ENCODE measurements around the gene FOXP1.
A peak's percentile ranks its signal among the peaks of the same experiment; 100 is the strongest.

Gene FOXP1

GRCh38 chr3:71313844-71314243 lies 269.7 kb downstream of the FOXP1 start:
- no peak overlapping the region for H3K27ac ChIP-seq (ENCODE audit: low read depth, low read length)
- no peaks in the 10 kb centered on the region for H3K9me3 ChIP-seq (ENCODE audit: control insufficient read depth, insufficient read depth, low read length)
- no peak overlapping the region for H3K9ac ChIP-seq (ENCODE audit: low read depth, low read length)
- peaks cover 11% of the 10 kb centered on the region; the same call in 1 of the 2 replicates for H3K4me1 ChIP-seq (ENCODE audit: control insufficient read depth, insufficient read depth, low read length)
- no peaks in the 10 kb centered on the region for H3K36me3 ChIP-seq (ENCODE audit: control insufficient read depth, insufficient read depth, low read length)
- H3K27me3 ChIP-seq (ENCODE audit: control insufficient read depth, insufficient read depth, low read length) = no peaks in the 10 kb centered on the region
- H3K4me3 ChIP-seq (ENCODE audit: low read depth, low read length) = no peak overlapping the region

GRCh38 chr3:71312461-71312860 lies 271.1 kb downstream of the FOXP1 start:
- Histone ChIP-seq H3K4me1 (ENCODE audit: control insufficient read depth, insufficient read depth, low read length) (peaks cover 25% of the 10 kb centered on the region), H3K4me3 (ENCODE audit: low read depth, low read length) (no peak overlapping the region), H3K36me3 (ENCODE audit: control insufficient read depth, insufficient read depth, low read length) (no peaks in the 10 kb centered on the region), H3K9ac (ENCODE audit: low read depth, low read length) (no peak overlapping the region), H3K27ac (ENCODE audit: low read depth, low read length) (no peak overlapping the region), H3K9me3 (ENCODE audit: control insufficient read depth, insufficient read depth, low read length) (no peaks in the 10 kb centered on the region), H3K27me3 (ENCODE audit: control insufficient read depth, insufficient read depth, low read length) (no peaks in the 10 kb centered on the region)

- Histone ChIP-seq H3K27ac (ENCODE audit: low read depth, low read length) (no peak overlapping the region), H3K4me1 (ENCODE audit: control insufficient read depth, insufficient read depth, low read length) (peaks cover 33% of the 10 kb centered on the region), H3K27me3 (ENCODE audit: control insufficient read depth, insufficient read depth, low read length) (no peaks in the 10 kb centered on the region), H3K9ac (ENCODE audit: low read depth, low read length) (no peak overlapping the region), H3K4me3 (ENCODE audit: low read depth, low read length) (no peak overlapping the region), H3K9me3 (ENCODE audit: control insufficient read depth, insufficient read depth, low read length) (no peaks in the 10 kb centered on the region), H3K36me3 (ENCODE audit: control insufficient read depth, insufficient read depth, low read length) (no peaks in the 10 kb centered on the region)
Observed at GRCh38 chr3:71311661-71312046, 271.9 kb downstream of the FOXP1 start.

GRCh38 chr3:71310980-71311660 lies 272.4 kb downstream of the FOXP1 start:
- Histone ChIP-seq H3K9me3 (ENCODE audit: control insufficient read depth, insufficient read depth, low read length) (no peaks in the 10 kb centered on the region), H3K27ac (ENCODE audit: low read depth, low read length) (no peak overlapping the region), H3K36me3 (ENCODE audit: control insufficient read depth, insufficient read depth, low read length) (no peaks in the 10 kb centered on the region), H3K4me1 (ENCODE audit: control insufficient read depth, insufficient read depth, low read length) (peaks cover 38% of the 10 kb centered on the region), H3K9ac (ENCODE audit: low read depth, low read length) (no peak overlapping the region), H3K27me3 (ENCODE audit: control insufficient read depth, insufficient read depth, low read length) (no peaks in the 10 kb centered on the region), H3K4me3 (ENCODE audit: low read depth, low read length) (no peak overlapping the region)

DNA sequence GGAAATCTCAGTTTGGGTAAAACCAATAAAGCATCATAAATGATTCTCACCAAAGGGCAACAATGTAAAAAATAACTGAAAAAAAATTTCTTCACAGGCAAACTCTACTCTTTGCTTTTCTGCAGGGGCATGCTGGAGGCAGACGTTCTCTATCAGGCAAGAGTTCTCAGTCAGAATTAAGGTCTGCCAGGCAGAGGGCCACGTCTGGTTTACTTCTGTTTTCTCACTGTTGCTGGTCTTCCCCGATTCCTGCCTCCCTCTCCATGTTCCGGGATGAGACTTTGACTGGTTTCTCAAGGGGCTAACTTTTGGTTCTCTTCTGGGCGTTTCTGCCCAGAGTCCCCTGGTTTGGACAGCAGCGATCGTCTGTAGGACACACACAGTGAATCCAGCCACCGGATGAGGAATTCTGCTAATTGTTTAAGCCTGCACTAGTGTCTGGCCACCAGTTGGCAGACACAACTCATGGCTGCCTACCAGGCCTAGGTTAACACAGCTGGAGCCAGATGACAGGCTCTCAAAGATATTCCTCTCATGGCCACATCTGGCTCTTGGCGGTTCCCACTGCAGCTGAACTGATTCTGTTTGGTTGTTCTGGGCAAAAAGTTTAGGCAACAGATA lies 273.1 kb downstream of the FOXP1 start:
- H3K27me3 ChIP-seq (ENCODE audit: control insufficient read depth, insufficient read depth, low read length) = no peaks in the 10 kb centered on the region
- H3K4me3 ChIP-seq (ENCODE audit: low read depth, low read length) = no peak overlapping the region
- no peaks in the 10 kb centered on the region for H3K9me3 ChIP-seq (ENCODE audit: control insufficient read depth, insufficient read depth, low read length)
- H3K9ac ChIP-seq (ENCODE audit: low read depth, low read length) = no peak overlapping the region
- H3K4me1 ChIP-seq (ENCODE audit: control insufficient read depth, insufficient read depth, low read length) = peaks cover 42% of the 10 kb centered on the region
- H3K27ac ChIP-seq (ENCODE audit: low read depth, low read length) = no peak overlapping the region
- no peaks in the 10 kb centered on the region for H3K36me3 ChIP-seq (ENCODE audit: control insufficient read depth, insufficient read depth, low read length)

DNA sequence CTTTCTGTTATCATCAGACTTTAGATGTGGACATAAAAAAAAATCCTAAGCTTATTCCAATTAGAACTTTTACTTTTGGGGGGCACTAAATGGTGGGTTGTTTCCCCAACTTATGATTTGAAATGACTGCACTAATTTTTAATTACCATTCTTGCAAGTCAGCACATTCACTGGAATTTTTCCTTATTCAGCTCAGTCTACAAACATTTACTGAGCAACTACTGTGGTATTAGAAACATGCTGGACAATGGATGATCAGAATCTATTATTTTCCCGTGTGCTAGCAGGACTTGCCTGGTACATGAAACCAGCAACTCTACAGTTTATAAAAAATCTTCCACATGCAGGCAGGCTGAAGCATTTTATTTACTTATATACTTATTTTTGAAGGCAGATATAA lies 273.6 kb downstream of the FOXP1 start:
- Histone ChIP-seq H3K4me3 (ENCODE audit: low read depth, low read length) (no peak overlapping the region), H3K27ac (ENCODE audit: low read depth, low read length) (no peak overlapping the region), H3K9ac (ENCODE audit: low read depth, low read length) (no peak overlapping the region)

DNA sequence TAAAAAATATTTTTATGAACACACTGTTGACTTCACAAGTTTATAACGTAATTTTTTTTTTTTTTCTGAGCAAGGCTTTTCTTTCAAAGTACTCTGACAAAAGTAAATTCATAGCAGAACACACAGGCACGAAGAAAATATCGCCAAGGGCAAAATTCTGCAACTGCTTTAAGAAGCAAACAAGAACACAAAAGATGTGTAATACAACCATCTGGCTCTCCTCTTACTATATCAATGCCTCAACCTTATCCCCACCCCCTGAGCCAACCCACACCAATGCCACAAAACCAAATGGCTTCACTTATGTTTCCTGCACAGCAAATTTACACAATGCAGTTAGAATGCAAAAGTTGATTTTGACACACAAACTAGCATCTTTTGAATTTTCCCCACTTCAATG lies 274.2 kb downstream of the FOXP1 start:
- H3K4me1 ChIP-seq (ENCODE audit: control insufficient read depth, insufficient read depth, low read length) = peaks cover 50% of the 10 kb centered on the region
- no peaks in the 10 kb centered on the region for H3K36me3 ChIP-seq (ENCODE audit: control insufficient read depth, insufficient read depth, low read length)
- no peak overlapping the region for H3K27ac ChIP-seq (ENCODE audit: low read depth, low read length)
- H3K4me3 ChIP-seq (ENCODE audit: low read depth, low read length) = no peak overlapping the region
- no peaks in the 10 kb centered on the region for H3K9me3 ChIP-seq (ENCODE audit: control insufficient read depth, insufficient read depth, low read length)
- H3K27me3 ChIP-seq (ENCODE audit: control insufficient read depth, insufficient read depth, low read length) = no peaks in the 10 kb centered on the region
- no peak overlapping the region for H3K9ac ChIP-seq (ENCODE audit: low read depth, low read length)

More for the DNA sequence above, 273.6 kb downstream of the FOXP1 start:
- Histone ChIP-seq H3K9me3 (ENCODE audit: control insufficient read depth, insufficient read depth, low read length) (no peaks in the 10 kb centered on the region), H3K4me1 (ENCODE audit: control insufficient read depth, insufficient read depth, low read length) (peaks cover 44% of the 10 kb centered on the region), H3K27me3 (ENCODE audit: control insufficient read depth, insufficient read depth, low read length) (no peaks in the 10 kb centered on the region), H3K36me3 (ENCODE audit: control insufficient read depth, insufficient read depth, low read length) (no peaks in the 10 kb centered on the region)

DNA sequence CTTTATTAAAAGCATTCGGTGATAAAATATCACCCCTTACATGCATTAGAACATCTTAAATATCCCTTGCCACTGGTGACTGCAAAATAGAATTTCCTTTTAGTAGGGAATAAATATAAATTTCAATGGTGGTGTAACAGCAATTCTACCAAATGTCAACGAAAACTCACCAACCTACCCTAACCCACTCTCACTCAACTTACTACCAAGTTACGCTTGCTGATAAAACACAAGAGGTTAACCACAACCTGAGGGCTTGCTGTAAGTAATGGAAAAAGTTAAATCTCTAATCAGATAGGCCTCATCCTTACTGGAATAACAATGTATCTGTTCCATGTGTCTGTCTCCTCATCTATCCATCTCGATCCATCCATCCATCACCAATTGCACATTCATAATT lies 274.7 kb downstream of the FOXP1 start:
- Histone ChIP-seq H3K36me3 (ENCODE audit: control insufficient read depth, insufficient read depth, low read length) (no peaks in the 10 kb centered on the region), H3K4me3 (ENCODE audit: low read depth, low read length) (no peak overlapping the region), H3K27ac (ENCODE audit: low read depth, low read length) (no peak overlapping the region), H3K9ac (ENCODE audit: low read depth, low read length) (no peak overlapping the region), H3K9me3 (ENCODE audit: control insufficient read depth, insufficient read depth, low read length) (no peaks in the 10 kb centered on the region), H3K4me1 (ENCODE audit: control insufficient read depth, insufficient read depth, low read length) (peaks cover 54% of the 10 kb centered on the region), H3K27me3 (ENCODE audit: control insufficient read depth, insufficient read depth, low read length) (no peaks in the 10 kb centered on the region)

- Histone ChIP-seq H3K36me3 (ENCODE audit: control insufficient read depth, insufficient read depth, low read length) (no peaks in the 10 kb centered on the region), H3K4me3 (ENCODE audit: low read depth, low read length) (no peak overlapping the region), H3K27ac (ENCODE audit: low read depth, low read length) (no peak overlapping the region), H3K27me3 (ENCODE audit: control insufficient read depth, insufficient read depth, low read length) (no peaks in the 10 kb centered on the region), H3K9me3 (ENCODE audit: control insufficient read depth, insufficient read depth, low read length) (no peaks in the 10 kb centered on the region), H3K9ac (ENCODE audit: low read depth, low read length) (no peak overlapping the region), H3K4me1 (ENCODE audit: control insufficient read depth, insufficient read depth, low read length) (peaks cover 60% of the 10 kb centered on the region)
Observed at GRCh38 chr3:71307991-71308697, 275.4 kb downstream of the FOXP1 start.

DNA sequence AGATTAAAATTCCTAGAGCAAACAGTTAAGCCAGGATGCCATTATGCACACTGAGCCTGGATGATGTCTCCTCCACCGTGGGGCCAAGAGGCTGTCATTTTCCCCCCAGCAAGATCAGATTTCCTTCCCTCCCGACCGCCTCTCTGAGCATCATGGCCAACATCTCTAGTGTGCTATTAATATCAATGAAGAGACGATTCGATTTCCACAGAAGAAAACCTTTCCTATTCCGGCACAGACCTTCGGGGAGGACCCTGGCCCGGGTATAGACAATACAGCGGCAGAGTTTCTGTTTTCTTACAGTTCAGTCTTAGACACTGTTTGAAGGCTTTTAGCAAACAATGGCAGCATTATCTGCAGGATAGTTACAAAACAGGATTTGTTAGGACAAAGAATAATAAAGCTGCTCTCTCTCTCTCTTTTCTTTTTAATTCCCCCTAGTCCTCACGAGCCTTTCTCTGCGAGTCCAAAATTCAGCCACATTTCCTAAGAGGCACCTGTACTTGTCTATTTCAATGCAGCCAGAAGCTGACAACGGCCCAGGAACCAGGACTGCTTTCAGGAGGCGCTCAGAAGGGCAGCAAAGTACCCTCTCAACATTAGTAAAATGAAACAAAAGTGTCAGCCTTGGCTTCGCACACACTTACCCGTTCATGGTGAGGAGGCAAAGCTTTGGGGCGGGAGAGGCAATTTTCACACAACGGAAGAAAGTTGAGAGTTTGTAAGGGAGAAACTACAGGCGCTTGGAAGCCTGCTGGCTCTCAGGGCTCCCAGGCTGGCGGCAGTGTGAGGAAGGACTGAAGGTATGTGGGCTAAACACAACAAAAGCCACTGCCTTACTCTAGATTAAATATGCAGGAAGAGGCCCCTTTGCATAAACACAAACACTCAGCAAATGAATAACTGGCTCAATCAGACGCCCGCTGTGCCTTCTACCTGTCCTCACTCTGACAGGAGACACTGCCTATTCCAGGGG lies 278.0 kb downstream of the FOXP1 start:
- Histone ChIP-seq H3K27me3 (ENCODE audit: control insufficient read depth, insufficient read depth, low read length) (no peaks in the 10 kb centered on the region), H3K4me3 (ENCODE audit: low read depth, low read length) (peak overlapping the region; percentile 78), H3K27ac (ENCODE audit: low read depth, low read length) (peak overlapping the region; percentile 98), H3K4me1 (ENCODE audit: control insufficient read depth, insufficient read depth, low read length) (peaks cover 86% of the 10 kb centered on the region), H3K9me3 (ENCODE audit: control insufficient read depth, insufficient read depth, low read length) (no peaks in the 10 kb centered on the region), H3K36me3 (ENCODE audit: control insufficient read depth, insufficient read depth, low read length) (no peaks in the 10 kb centered on the region), H3K9ac (ENCODE audit: low read depth, low read length) (peak overlapping the region; percentile 80)
